Fibroblast of the conjunctiva (primary cell): ENCODE measurements around the gene AFAP1.

Source experiments
- DNase-seq: peaks from one replicate; pipeline ENCODE4 v3.0.0-alpha.2; 2010; ENCODE audit warnings: low read depth

Gene AFAP1

GRCh38 chr4:7915875-7916242, 23.8 kb downstream of the AFAP1 start:
- DNase-seq: no peak

- DNase-seq: no peak
Observed at GRCh38 chr4:7912826-7913225, 26.8 kb downstream of the AFAP1 start.

GRCh38 chr4:7910952-7911578, 28.6 kb downstream of the AFAP1 start:
- peak; percentile 82 for DNase-seq

- no peak for DNase-seq
Observed at GRCh38 chr4:7910263-7910896, 29.3 kb downstream of the AFAP1 start.

GRCh38 chr4:7909463-7910262, 30.0 kb downstream of the AFAP1 start:
- peak; percentile 42 for DNase-seq

- DNase-seq: no peak
Observed at GRCh38 chr4:7908668-7909067, 31.0 kb downstream of the AFAP1 start.

- DNase-seq: no peak
Observed at GRCh38 chr4:7907142-7907541, 32.5 kb downstream of the AFAP1 start.

GRCh38 chr4:7906171-7906701, 33.4 kb downstream of the AFAP1 start:
- DNase-seq: no peak

- DNase-seq: peak; percentile 96
Observed at GRCh38 chr4:7904952-7905915, 34.4 kb downstream of the AFAP1 start.

- DNase-seq: peak; percentile 47
Observed at GRCh38 chr4:7903791-7904516, 35.7 kb downstream of the AFAP1 start.

GRCh38 chr4:7902826-7903225, 36.8 kb downstream of the AFAP1 start:
- DNase-seq: no peak

GRCh38 chr4:7902101-7902553, 37.5 kb downstream of the AFAP1 start:
- DNase-seq: no peak

- no peak for DNase-seq
Observed at GRCh38 chr4:7901311-7901885, 38.3 kb downstream of the AFAP1 start.

- no peak for DNase-seq
Observed at GRCh38 chr4:7900334-7900909, 39.2 kb downstream of the AFAP1 start.

GRCh38 chr4:7899184-7899869, 40.3 kb downstream of the AFAP1 start:
- DNase-seq: no peak

- no peak for DNase-seq
Observed at GRCh38 chr4:7898385-7898784, 41.3 kb downstream of the AFAP1 start.

GRCh38 chr4:7897811-7898210, 41.9 kb downstream of the AFAP1 start:
- DNase-seq: no peak

GRCh38 chr4:7894677-7895181, 44.9 kb downstream of the AFAP1 start:
- no peak for DNase-seq

GRCh38 chr4:7894098-7894676, 45.5 kb downstream of the AFAP1 start:
- no peak for DNase-seq
